EL (cell line): Measurements from ENCODE around the gene SH3D19.

Source experiments
- DNase-seq: peaks from one replicate; pipeline ENCODE4 v3.0.0-alpha.2; 2016

The SH3D19 gene, protein sequence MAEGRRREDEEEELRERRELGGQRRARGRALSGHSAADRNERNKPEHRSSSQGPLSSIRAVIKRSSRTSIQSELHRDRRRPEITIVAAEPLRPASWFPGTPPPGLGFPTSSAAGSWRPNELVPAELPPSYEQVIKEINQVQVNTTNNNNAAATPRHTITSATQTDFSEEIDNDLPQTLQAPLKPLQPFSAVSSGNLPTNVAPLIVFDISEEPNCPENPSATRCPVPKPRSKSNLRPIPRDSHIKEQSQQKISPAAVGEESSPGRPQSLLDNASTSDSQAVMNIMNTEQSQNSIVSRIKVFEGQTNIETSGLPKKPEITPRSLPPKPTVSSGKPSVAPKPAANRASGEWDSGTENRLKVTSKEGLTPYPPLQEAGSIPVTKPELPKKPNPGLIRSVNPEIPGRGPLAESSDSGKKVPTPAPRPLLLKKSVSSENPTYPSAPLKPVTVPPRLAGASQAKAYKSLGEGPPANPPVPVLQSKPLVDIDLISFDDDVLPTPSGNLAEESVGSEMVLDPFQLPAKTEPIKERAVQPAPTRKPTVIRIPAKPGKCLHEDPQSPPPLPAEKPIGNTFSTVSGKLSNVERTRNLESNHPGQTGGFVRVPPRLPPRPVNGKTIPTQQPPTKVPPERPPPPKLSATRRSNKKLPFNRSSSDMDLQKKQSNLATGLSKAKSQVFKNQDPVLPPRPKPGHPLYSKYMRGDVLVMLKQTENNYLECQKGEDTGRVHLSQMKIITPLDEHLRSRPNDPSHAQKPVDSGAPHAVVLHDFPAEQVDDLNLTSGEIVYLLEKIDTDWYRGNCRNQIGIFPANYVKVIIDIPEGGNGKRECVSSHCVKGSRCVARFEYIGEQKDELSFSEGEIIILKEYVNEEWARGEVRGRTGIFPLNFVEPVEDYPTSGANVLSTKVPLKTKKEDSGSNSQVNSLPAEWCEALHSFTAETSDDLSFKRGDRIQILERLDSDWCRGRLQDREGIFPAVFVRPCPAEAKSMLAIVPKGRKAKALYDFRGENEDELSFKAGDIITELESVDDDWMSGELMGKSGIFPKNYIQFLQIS

DNA sequence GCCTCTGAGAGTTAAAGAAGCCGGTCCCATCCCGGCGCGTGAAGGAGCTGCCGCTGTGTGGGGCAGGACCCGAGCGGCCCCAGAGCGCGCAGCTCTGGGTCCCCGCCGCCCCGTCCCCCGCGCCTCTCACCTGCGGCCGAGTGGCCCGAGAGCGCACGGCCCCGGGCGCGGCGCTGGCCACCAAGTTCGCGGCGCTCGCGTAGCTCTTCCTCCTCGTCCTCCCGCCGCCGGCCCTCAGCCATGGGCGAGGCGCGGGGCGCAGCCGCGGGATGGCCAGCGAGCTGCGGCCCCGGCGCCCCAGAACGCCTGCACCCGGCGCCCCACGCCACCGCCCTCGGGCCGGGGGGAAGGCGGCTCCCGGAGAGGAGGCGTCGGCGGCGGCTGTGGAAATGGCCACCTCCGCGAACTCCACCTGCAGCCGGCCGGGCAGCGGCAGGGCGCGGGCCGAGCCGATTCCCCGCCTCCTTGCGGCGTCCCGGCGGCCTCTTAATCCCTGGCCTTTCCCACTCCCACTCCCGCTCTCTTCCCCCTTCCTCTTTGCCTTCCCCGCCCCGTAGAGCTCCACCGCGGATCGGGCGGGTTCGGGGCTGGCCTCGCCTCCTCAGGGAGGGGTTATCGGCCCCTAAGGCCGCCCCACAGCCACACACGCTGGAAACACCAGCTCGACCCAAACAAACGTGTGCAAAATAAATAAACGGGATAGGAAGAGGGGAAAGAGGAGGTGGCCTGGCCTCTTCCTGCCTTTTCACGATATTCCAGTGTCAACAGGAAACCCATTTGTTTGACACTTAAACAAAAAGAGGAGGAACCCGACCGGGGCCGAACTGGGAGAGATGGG is at the start of gene SH3D19:
Gene SH3D19, minus strand, starts transcription at position 495 of the 838 bp plus-strand sequence. Its CDS starts 253 bp downstream, at position 242.
- DNase-seq: peak; percentile 76

DNA sequence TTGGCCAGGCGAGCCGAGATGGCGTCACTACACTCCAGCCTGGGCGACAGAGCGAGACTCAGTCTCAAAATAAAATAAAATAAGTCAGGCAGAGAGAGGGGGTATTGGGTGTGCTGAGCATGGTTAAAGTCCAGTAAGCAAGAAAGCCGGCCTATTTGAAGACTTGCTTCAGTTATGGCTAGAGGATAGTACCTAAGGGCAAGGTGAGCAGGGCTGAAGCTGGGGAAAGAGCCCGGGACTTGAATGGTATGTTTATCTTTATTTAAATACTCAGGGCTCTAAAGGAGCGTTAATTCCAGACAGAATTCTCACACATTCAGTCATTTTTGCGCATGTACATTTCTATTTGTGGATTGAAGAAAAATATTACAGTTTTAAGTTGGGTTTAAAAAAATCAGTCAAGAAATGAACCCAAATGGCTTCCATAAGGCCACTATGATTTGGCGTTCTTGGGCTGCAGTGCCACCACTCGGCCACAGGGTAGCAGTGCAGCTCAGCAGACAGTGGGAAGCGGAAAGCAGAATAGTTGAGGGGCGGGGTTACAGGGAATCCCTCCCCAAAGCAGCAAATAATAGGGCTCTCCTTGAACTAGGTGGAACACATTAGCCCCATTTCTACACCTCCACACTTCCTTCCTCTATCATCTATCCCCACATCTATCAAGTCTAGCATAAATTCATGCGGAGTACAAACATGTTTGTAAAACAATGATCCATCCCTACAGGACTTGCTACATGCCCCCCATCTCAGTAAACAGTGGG is 37.2 kb upstream of the SH3D19 start:
- peak; percentile 83 for DNase-seq

DNA sequence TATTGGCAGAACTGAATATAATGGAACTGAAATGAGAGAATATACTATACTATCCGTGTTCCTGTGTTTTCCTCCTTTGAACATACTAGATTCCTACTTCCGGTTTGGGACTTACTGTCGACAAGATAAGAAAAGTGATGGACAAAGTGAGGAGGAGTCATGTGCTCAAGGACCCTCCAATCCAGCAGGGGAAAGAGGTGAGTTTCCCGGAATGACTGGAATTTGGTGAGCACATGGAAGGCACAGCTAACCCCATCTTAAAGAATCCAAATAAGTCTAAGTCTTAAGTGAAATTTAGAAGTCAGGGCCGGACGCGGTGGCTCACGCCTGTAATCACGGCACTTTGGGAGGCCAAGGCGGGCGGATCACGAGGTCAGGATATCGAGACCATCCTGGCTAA is 36.6 kb upstream of the SH3D19 start:
- no peak for DNase-seq

DNA sequence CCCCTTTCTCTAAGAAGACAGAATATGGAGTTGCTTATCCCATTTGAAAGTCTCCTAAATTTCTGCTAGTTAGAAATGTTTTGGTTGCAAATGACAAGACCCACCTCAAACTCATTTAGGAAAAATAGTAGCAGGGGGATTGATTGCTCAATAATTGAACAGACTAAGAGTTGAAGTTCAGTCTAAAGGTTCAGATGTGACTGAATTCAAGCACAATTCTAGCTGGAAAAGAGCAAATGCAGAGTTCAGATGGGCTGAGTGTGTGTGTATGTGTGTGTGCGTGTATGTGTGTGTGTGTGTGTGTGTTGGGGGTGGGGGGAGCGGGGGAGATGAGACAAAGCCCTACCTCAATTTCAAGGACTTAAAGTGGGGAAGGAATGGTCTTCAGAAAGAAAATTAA is 35.7 kb upstream of the SH3D19 start:
- DNase-seq: no peak

DNA sequence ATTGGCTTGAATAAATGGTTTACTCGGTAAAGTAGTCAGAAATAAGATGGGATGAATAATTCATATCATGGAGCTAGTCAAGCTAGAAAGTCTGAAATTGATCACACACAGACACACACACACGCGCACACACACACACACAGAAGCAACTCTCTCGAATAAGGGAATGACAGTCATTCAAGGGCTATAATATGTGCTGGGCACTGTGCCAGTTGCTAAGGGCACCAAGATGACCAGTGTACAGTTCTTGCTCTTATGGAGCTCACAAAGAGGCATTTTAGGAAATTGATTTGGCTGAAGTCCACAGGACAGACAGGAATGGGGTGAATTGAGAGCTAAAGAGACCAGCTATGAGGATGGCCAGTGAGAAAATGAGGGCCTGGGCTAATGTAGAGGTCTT is 34.2 kb upstream of the SH3D19 start:
- no peak for DNase-seq

DNA sequence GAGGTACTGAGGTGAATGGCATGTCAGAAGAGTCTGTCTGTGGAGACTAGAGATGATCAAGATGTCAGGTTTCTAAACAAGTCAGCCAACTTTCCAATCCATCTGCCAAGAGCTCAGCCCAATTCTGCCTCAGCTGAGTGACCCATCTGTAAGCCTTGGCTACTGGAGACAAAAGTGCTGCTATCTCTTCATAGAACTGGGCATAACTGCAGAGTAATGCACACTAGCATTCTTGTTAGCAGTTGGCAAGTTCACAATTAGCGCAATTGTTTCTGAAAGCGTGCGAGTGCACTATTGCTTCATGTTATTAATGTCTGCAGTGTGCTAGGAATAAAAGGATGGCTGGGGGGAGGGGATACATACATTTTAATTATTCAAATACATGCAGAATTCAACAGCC is 32.9 kb upstream of the SH3D19 start:
- DNase-seq: no peak

DNA sequence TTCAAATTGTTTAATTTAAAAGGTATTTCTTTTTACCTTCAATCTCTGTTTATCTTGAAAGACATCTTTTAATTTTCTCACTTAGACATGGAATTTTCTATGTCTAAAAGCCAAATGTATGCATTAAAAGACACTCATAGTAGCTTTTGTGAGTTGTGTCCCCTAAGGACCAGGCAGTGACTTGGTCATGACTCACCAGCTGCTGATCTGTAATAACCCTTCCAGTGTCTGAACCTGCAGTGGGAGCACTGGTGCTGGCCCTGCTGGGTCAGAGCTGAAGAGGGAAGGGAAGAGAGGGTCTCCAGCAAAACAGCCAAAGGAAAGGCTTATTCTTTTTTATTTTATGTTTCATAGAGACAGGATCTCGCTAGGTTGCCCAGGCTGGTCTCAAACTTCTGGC is 31.1 kb upstream of the SH3D19 start:
- DNase-seq: peak; percentile 50

DNA sequence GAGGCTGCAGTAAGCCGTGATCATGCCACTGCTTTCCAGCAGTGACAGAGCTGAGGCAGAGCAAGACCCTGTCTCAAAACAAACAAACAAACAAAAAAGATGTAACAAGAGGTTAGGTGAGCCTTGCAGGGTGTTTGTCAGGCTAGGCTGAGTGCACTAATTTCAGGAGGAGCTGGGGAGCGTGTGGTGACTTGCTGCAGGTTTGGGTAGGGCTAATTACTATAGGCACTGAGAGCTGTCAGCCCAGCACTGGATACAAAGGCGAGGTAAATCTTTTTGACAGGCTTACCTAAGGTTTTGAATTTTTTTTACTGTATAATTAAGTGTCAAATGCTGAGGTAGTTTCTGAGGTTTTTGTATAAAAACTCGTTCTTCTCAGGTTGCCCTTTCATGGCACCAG is 29.8 kb upstream of the SH3D19 start:
- DNase-seq: no peak

DNA sequence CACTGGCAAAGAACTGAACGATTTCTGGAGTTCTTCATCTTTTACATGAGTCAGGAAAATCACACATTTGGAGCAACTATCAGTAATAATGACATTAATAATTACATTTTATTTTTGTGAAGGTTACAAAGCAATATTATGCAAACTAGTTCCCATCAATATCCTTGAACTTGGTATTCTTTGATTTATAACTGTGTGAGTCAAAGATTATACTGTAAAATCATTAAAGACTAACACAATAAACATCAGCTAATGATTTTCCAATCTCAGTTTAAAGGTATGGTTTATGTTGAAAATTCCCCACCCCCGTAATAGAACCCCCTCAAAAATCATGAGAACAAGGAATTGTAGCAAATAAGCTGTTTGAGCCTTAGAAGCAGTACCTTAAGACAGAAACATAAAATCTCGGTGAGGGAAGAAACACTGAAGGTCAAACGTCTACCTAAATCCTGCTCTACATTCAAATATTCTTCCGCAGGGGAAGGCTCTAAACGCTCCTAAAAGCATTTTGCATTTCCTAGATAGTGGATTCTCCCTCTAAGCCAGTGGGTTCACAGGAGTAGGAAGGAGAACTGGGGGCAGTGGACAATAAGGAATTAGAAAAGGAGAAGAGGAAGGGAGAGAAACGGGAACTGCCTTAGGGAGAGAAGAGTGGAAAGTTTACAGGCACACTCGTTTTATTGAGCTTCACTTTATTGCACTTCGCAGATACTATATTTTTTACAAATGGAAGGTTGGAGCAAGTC is 22.3 kb upstream of the SH3D19 start:
- no peak for DNase-seq

DNA sequence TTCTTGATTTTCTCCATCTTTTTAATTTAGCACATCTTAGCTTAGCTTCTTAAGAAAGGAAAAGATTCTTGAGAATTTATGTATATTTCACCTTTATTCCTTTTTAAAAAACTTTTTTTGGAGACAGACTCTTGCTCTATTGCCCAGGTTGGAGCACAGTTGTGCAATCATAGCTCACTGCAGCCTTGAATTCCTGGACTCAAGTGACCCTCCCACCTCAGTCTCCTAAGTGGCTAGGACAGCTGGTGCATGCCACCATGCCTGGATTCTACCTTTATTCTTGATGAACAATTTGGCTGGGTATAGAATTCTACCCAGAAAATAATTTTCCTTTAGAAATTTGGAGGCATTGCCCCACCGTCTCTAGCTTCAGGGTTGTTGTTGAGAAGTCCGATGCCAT is 19.5 kb upstream of the SH3D19 start:
- DNase-seq: no peak

DNA sequence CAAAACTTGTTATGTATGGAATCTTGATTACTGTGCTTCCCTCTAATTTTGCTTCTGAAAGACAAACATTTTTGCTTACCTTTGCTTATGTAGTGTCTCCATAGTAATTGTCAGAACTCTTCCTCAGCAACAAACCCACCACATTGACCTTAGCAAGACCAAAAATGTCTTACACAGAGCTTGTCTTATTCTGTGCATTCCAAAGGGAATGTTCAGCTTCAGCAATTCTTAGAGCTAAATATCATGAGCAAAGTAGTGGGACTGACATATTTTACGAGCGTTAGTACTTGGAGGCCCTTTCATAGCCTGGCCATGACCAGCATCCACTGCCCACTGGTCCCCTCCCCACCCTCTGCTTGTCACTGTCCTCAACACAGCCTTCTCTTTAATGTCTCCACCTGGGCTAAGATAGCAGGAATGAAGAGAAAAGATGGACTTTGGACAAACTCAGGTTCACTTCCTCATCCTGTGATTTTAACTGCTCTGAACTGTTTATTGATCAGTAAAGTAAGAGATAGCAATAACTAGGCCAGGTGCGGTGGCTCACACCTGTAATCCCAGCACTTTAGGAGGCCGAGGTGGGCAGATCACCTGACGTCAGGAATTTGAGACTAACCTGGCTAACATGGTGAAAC is 15.5 kb upstream of the SH3D19 start:
- peak; percentile 4 for DNase-seq

DNA sequence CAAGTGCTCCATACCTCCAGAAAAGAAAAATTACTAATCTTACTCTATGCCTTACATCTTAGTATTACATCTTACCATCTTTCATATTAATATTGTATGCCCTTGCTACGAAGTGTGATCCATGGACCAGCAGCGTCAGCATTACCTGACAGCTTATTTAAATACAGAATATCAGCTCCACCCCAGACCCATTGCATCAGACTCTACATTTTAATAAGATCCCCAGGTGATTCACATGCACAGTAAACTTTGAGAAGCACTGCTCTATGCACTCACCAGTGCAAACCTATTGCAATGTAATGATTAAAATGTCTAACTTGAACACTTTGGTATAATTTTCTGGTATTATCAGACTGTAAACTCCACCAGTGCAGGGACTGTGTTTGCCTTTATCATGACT is 14.1 kb upstream of the SH3D19 start:
- no peak for DNase-seq

DNA sequence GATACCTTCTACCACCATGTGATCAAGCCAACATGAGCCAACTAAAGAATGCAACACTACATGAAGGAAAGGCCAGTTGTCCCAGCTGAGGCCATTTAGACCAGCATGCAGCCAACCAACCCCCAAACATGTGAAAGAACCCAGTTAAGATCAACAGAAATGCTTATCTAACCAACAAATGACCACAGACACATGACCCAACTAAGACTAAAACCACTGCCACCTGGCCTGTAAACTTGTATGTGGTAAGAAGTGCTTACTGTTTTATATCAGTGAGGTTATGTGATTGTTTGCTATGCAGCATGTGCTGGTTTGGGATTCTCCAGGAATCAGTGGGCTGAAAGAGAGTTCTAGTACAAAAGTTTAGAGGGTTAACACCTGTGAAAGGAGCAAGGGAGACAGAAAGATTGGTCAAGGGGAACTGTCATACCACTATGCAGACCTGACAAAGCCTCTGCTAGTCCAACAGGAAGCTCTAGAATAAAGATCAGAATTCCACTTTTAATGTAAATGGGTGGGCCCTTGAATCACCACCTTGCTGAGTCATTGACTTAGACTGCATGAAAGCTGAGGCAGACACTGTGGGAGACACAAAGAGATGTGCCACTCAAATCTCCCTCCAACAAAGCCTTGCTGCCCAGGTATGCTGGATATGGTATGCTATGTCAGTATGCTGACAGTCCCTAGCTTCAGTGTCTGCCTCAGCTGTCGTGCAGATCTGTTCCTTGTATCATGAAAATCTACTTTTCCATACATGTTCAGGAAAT is 6.1 kb upstream of the SH3D19 start:
- DNase-seq: peak; percentile 15

DNA sequence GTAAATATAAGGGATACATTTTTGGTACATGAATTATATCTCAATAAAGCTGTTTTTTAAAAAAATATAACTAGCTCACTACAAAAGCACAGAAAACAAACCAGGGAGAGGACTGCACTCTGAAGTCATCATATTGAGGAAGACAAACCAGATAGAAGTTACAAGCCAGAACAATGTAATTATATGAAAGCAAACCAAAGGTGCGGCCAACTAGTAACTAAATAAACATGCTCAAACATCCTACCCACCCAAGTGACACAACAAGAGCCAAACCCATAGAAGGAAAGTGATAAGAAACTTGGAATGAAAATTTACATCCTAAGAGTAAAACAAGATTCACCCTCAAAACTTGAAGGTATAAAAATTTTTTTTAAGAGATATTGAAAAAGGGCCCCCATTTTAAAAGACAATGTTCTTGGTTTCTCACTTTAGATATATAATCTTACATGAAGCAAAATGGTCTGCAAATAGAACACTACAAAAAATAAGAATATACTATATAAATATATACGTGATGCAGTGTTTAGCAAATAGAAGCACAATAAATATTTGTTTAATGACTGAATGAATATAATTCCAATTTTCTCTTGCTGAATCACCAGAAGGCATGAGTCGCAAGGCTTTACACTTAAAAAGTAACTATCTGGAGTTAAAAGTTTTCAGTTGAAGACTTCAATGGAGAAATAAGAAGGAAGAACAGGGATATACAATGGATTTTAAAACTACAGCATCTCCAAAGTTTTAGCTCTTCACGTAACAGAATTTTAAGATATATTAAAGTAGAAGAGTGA is 4.0 kb upstream of the SH3D19 start:
- peak; percentile 28 for DNase-seq

DNA sequence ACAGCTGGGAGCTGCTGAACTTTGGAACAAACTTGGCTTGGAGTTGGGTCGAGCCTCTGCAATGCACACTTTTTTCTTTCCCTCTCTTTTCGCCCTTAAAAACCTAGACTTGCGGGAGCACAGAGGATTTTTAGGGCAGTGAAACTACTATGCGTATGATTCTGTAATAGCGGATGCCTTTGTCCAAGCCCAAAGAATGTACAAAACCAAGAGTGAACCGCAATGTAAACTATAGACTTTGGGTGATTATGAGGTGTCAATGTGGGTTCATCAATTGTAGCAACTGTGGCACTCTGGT is 493 bp upstream of the SH3D19 start:
- DNase-seq: no peak

DNA sequence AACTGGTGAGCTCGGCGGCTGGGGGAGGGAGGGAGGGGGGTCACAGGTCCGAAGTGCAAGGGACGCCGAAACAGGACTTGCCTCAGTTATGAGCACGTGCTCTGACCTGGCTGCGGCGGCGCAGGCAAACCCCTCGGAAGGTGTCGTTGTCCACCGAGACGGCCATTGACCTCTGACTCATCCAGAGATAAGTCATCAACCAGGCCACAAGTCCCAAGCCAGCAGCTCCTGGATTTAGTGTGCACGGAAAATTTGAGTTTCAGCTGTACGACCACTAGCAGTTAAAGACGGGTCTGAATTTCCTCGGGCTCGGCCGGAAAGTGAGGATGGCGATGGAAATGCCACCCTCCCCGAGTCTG is 674 bp downstream of the SH3D19 start:
- DNase-seq: peak; percentile 69

DNA sequence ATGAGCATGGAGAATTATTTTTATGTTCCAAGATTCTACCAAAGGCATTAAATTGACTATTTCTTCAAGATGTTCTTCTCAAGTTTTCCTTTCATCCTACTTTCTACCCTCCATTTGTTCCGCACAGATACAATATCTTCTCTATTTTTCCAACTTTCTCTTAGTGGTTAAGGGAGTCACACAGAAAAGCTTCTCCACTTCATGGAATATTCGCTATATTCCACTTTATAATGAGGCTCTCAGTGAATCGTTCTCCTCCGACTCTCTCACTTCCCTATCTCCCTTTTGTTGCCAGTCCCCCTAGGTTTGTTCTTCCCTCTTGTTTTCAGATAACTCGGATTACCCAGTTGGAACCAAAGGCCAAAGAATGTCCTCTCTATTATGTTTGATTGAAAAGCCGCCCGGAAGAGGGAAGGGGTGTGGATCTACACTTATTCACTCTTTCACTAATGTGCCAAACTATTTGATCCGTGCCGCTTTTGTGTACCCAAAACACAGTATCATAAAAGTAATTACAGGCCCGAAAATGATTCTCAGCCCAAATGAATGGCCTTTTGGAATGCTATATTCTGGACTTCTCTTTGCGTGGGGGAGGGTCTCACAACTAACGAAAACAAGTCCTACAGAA is 1.2 kb downstream of the SH3D19 start:
- no peak for DNase-seq

DNA sequence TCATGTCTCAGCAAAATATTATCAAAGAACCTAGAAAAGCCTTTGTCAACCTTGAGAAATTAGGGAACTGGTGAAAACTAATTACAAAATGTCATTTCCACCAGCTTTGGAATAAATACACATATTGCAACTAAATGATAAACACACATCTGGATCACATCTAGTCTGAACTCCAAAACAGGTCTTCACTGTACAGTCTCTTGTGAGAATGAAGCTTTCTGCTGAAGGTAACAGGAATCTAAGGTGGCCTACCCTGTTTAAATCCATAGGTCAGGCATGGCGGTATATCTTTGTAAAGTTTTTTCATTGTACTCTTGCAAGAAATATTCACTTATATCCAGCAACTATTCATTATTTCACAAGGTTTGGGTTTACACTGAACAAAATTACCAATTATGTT is 1.7 kb downstream of the SH3D19 start:
- DNase-seq: no peak

DNA sequence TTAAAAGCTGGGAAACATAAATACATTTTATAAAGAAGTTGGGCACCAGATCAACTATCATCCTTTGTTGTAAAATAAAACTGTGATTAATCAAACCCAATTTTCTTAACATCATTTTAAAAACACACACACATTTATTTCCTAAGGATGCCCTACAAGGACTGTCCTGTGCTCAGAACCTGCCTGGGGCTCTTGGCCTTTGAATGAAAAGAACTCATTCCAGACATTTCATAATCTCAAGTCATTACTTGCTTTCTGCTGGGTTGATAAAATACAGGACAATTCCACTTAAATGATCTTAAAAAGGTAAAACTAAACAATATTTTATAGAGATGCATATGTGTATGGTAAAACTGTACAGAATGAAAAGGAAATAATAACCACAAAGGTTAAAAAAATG is 2.8 kb downstream of the SH3D19 start:
- DNase-seq: peak; percentile 25
